ENCODE results near the gene PRR15.

Gene PRR15

DNA sequence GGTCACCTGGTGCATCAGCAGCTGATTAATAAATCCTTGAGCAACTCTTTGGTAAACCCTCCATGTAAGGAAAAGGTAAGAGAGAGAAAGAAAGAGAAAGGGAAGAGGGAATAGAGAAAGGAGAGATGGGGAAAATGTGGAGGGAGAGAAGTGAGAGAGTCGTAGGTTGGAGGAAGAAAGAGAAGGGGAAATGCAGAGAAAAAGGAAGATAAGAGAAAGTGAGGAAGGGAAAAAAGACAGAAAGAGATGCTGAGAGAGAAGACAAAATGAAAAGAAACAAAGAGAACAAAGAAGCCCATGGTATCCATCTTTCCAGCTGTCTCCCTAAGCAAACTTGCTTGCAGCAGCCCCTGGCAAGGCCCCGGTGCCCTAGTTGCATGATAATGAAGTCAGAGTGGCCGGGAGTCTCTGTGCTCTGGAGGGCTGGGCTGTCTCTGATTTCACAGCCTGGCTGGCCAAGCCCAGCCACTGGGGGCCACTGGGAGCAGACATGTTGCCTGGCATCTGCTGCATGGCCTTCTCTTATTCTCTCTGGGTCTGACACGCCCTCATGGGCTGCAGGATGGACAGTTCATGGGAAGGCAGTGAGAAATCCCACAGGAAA, 48.4 kb downstream of the PRR15 start:
- DNase-seq, result no peak

DNA sequence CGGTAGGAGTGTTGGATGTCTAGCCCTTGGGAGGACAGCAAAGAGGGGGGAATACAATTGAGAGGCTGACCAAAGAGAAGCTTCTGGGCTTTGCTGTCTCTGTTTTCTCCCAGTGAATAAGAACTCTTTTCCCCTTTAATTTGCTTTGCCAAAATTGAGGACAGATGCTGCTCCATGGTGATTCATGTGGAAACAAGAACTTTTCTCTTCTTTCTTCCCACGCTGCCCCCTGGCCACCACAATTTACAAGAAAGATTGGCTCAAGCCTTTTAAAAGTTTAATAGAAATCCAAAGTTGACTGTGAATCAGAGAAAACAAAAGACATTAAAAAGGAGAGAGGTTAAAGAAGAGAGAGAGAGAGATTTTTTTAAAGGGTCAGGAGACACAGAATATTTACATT, 49.0 kb downstream of the PRR15 start:
- no peak for DNase-seq

DNA sequence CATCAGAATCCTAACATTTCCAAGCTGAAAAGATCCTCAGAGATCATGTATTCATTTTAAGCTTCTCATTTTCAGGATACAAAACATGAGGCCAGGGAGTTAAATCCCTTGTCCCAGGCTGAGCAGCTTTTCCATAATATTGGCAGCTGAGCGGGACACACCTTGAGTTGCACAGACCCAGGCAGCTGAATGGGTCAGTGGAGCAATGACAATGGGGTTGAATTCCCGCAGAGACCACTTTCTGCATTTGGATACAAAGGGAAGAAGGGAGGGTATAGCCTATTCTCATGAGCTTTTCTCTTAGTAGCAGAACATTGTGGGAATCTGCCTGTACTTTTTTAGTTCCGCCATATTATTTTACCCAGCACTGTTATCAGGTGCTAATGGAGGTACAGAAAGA, 49.5 kb downstream of the PRR15 start:
- no peak for DNase-seq

DNA sequence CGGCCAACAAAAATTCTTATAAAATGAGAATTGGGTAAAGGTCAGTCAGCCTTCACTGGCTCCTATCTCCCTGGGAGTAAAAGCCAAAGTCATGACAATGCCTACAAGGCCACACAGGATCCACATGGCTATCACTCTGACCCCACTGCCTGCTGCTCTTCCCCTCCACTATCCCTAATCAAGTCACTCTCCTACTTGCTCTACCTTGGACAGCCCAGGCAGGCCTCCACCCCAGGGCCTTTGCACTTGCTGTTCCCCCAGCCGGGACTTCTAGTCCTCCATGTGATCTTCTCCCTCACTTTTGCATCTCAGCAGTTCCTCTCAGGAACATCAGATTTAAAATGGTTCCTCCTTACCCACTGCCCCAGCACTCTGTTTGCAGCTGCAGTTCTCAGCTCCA, 50.6 kb downstream of the PRR15 start:
- DNase-seq, result no peak

Data from NCI-H226 (cell line).